DOHH2 (cell line): Measurements from ENCODE around the gene KAT8.

Source experiments
- H3F3A ChIP-seq: fragments of 200-600 bp; sonication (generic), shearing (Covaris generic); 2 replicates; pipeline ENCODE4 v1.6.0; 2016; ENCODE audit warnings: antibody characterized with exemption, mild to moderate bottlenecking; ENCODE audit not compliant: control insufficient read depth, insufficient read depth
- H3K27ac ChIP-seq: fragments of 200-600 bp; sonication (generic); 2 replicates; pipeline ENCODE4 v1.5.1; 2014; ENCODE audit warnings: low read depth, mild to moderate bottlenecking, low read length, moderate library complexity
- H3K27me3 ChIP-seq: fragments of 200-600 bp; sonication (generic); 2 replicates; pipeline ENCODE4 v1.6.1; 2014; ENCODE audit warnings: mild to moderate bottlenecking, low read length, mixed read lengths; ENCODE audit not compliant: control insufficient read depth
- H3K36me3 ChIP-seq: fragments of 200-600 bp; sonication (generic); 2 replicates; pipeline ENCODE4 v1.6.1; 2014; ENCODE audit warnings: mild to moderate bottlenecking, low read length, moderate library complexity, mixed read lengths; ENCODE audit not compliant: control insufficient read depth
- H3K4me1 ChIP-seq: fragments of 200-600 bp; sonication (generic); 2 replicates; pipeline ENCODE4 v1.6.1; 2014; ENCODE audit warnings: mild to moderate bottlenecking, low read length, mixed read lengths; ENCODE audit not compliant: control insufficient read depth
- H3K4me2 ChIP-seq: fragments of 200-600 bp; sonication (generic); 2 replicates; pipeline ENCODE4 v1.6.0; 2014; ENCODE audit warnings: mild to moderate bottlenecking, low read length, moderate library complexity
- H3K4me3 ChIP-seq: fragments of 200-600 bp; sonication (generic); 2 replicates; pipeline ENCODE4 v1.5.1; 2014; ENCODE audit warnings: mild to moderate bottlenecking, low read length, mixed read lengths
- H3K79me2 ChIP-seq: fragments of 200-600 bp; sonication (generic); 2 replicates; pipeline ENCODE4 v1.6.1; 2014; ENCODE audit warnings: mild to moderate bottlenecking, low read length, mixed read lengths; ENCODE audit not compliant: control insufficient read depth
- H3K9me2 ChIP-seq: fragments of 200-600 bp; sonication (generic); replicated peaks from 2 replicates; pipeline ENCODE4 v1.6.1; 2014; ENCODE audit warnings: mild to moderate bottlenecking, low read length, mixed read lengths; ENCODE audit not compliant: control insufficient read depth
- H3K9me3 ChIP-seq: fragments of 200-600 bp; sonication (generic); 2 replicates; pipeline ENCODE4 v1.6.1; 2014; ENCODE audit warnings: antibody characterized with exemption, low read length, mixed read lengths; ENCODE audit not compliant: control insufficient read depth, insufficient read depth
- H4K20me1 ChIP-seq: fragments of 200-600 bp; sonication (generic); 2 replicates; pipeline ENCODE4 v1.6.0; 2014; ENCODE audit warnings: low read depth, mild to moderate bottlenecking, antibody characterized with exemption, low read length, moderate library complexity; ENCODE audit not compliant: control insufficient read depth, insufficient read depth
- EZH2phosphoT487 ChIP-seq: fragments of 200-600 bp; sonication (generic); IDR thresholded peaks from 2 replicates; pipeline ENCODE4 v1.6.1; 2017; ENCODE audit warnings: borderline replicate concordance, mild to moderate bottlenecking, antibody characterized with exemption, low read length, moderate library complexity, mixed read lengths
- TF ChIP-seq, protein P1 (sequence below): fragments of 200-600 bp; sonication (generic); IDR thresholded peaks from one replicate; pipeline ENCODE4 v1.5.1; 2014; ENCODE audit warnings: antibody characterized with exemption, mild to moderate bottlenecking, low read depth, low read length; ENCODE audit not compliant: poor library complexity, severe bottlenecking

Gene KAT8

GRCh38 chr16:31120129-31120528 is 2.7 kb downstream of the KAT8 start:
- Histone ChIP-seq H3K36me3 (peaks cover 44% of the 10 kb centered on the region), H4K20me1 (peaks cover 9% of the 10 kb centered on the region; the same call in 1 of the 2 replicates), H3K27me3 (no peaks in the 10 kb centered on the region), H3F3A (no peaks in the 10 kb centered on the region), H3K9me3 (no peaks in the 10 kb centered on the region), H3K4me2 (no peak overlapping the region), H3K4me3 (no peak overlapping the region), H3K4me1 (peaks cover 14% of the 10 kb centered on the region), H3K27ac (no peak overlapping the region), H3K9me2 (no peaks in the 10 kb centered on the region), H3K79me2 (peaks cover 42% of the 10 kb centered on the region)
- TF ChIP-seq, protein P1, sequence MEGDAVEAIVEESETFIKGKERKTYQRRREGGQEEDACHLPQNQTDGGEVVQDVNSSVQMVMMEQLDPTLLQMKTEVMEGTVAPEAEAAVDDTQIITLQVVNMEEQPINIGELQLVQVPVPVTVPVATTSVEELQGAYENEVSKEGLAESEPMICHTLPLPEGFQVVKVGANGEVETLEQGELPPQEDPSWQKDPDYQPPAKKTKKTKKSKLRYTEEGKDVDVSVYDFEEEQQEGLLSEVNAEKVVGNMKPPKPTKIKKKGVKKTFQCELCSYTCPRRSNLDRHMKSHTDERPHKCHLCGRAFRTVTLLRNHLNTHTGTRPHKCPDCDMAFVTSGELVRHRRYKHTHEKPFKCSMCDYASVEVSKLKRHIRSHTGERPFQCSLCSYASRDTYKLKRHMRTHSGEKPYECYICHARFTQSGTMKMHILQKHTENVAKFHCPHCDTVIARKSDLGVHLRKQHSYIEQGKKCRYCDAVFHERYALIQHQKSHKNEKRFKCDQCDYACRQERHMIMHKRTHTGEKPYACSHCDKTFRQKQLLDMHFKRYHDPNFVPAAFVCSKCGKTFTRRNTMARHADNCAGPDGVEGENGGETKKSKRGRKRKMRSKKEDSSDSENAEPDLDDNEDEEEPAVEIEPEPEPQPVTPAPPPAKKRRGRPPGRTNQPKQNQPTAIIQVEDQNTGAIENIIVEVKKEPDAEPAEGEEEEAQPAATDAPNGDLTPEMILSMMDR = no peak
- no peak for TF ChIP-seq EZH2phosphoT487

GRCh38 chr16:31125844-31126243 is 8.4 kb downstream of the KAT8 start:
- Histone ChIP-seq H3K79me2 (no peaks in the 10 kb centered on the region), H3K4me3 (no peak overlapping the region), H3F3A (no peaks in the 10 kb centered on the region), H3K4me2 (no peak overlapping the region), H3K9me2 (no peaks in the 10 kb centered on the region), H4K20me1 (no peaks in the 10 kb centered on the region), H3K9me3 (no peaks in the 10 kb centered on the region), H3K36me3 (peaks cover 31% of the 10 kb centered on the region), H3K4me1 (no peaks in the 10 kb centered on the region), H3K27me3 (no peaks in the 10 kb centered on the region), H3K27ac (no peak overlapping the region)
- no peak for TF ChIP-seq EZH2phosphoT487
- TF ChIP-seq, protein P1 = no peak

DNA sequence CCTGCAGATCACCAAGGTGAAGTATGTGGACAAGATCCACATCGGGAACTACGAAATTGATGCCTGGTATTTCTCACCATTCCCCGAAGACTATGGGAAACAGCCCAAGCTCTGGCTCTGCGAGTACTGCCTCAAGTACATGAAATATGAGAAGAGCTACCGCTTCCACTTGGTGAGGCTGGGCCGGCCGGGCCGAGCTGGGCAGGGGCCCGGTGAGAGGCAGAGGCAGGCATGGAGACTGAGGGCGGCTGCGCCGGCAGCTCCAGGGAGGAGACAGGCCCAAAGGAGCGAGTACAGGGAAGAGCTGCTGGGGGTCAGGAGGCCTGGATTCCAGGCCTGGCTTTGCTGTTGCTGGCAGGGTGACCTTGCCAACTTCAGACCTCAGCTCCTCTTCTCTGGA is 9.7 kb downstream of the KAT8 start:
- Histone ChIP-seq H4K20me1 (no peaks in the 10 kb centered on the region), H3K27me3 (no peaks in the 10 kb centered on the region), H3K9me2 (no peaks in the 10 kb centered on the region), H3K4me2 (no peak overlapping the region), H3K27ac (no peak overlapping the region), H3K79me2 (no peaks in the 10 kb centered on the region), H3K4me1 (no peaks in the 10 kb centered on the region), H3K36me3 (peaks cover 29% of the 10 kb centered on the region), H3F3A (no peaks in the 10 kb centered on the region), H3K9me3 (no peaks in the 10 kb centered on the region), H3K4me3 (no peak overlapping the region)
- no peak for TF ChIP-seq EZH2phosphoT487
- TF ChIP-seq, protein P1 = no peak
